HepG2 (cell line): ENCODE results near the gene MAN1A1. TPM values are rescaled to one million over a fixed set of nuclear protein-coding genes. Genes with fewer than 3 reads are reported as not detected.

Source experiments
- AHDC1 ChIP-seq: sonication (generic); formaldehyde crosslinking; IDR thresholded peaks from 2 replicates; pipeline ENCODE4 v1.5.1; 2020; ENCODE audit warnings: mild to moderate bottlenecking, missing genetic modification reagents, borderline replicate concordance
- ARID5B ChIP-seq: IDR thresholded peaks from 2 replicates; pipeline ENCODE4 v1.4.0; 2020; ENCODE audit warnings: mild to moderate bottlenecking, missing genetic modification reagents
- REST ChIP-seq, 2 experiments: IDR thresholded peaks; 2 replicates each; pipeline ENCODE4 v1.6.1; 2011 to 2012; ENCODE audit warnings: low read length in 2 of 2, borderline replicate concordance in 1 of 2, low read depth in 1 of 2, mild to moderate bottlenecking in 1 of 2, moderate library complexity in 1 of 2
- SMAD9 ChIP-seq: sonication (generic); formaldehyde crosslinking; IDR thresholded peaks from 2 replicates; pipeline ENCODE4 v1.5.1; 2020; ENCODE audit warnings: mild to moderate bottlenecking, missing genetic modification reagents
- ZNF350 ChIP-seq: sonication (generic); formaldehyde crosslinking; IDR thresholded peaks from 2 replicates; pipeline ENCODE4 v1.4.0; 2020; ENCODE audit warnings: mild to moderate bottlenecking, low read depth, missing genetic modification reagents, borderline replicate concordance
- ZNF670 ChIP-seq: sonication (generic); formaldehyde crosslinking; IDR thresholded peaks from 2 replicates; pipeline ENCODE4 v1.8.0; 2022; ENCODE audit warnings: mild to moderate bottlenecking, missing genetic modification reagents, borderline replicate concordance
- ZNF709 ChIP-seq: sonication (generic); formaldehyde crosslinking; IDR thresholded peaks from 2 replicates; pipeline ENCODE4 v1.5.0; 2020; ENCODE audit warnings: mild to moderate bottlenecking, missing genetic modification reagents
- polyA plus RNA-seq, 8 experiments: library from polyadenylated mRNA; depleted of rRNA in 3 of 8; stranded (reverse) in 7 of 8; unstranded in 1 of 8; fragments of >200 nt; fragmentation: Illumina TruSeq in 4 of 8; extraction: Trizol in 4 of 8; gene quantifications; 2 replicates each; pipeline versions ENCODE4 v1.2.1 to v1.2.3, GENCODE V29; 2011 to 2016; ENCODE audit warnings: low read depth in 4 of 8, missing spikeins in 1 of 8, mixed read lengths in 1 of 8; ENCODE audit not compliant: insufficient read depth in 1 of 8
- total RNA-seq, 5 experiments: library from RNA; depleted of rRNA; stranded (reverse); fragments of >200 nt; fragmentation: Illumina TruSeq; extraction: Trizol; gene quantifications; 2 replicates each; pipeline ENCODE4 v1.2.3, GENCODE V29; 2016; ENCODE audit warnings: low read depth in 1 of 5

MAN1A1 gene
- total and polyA plus RNA-seq, 2 of the 13 experiments (the other 11 are each of a cell fraction or from before 2014, with no cell fraction given), result 156 to 236 TPM

GRCh38 chr6:119129968-119130484, 219.5 kb downstream of the MAN1A1 start (continued):
- peak in 1 of 2 experiments; percentile 32; a peak in 1 of 4 replicates for TF ChIP-seq REST (IDR thresholded peaks at IDR 0.05; ENCODE audit: borderline replicate concordance in 1 of 2, low read depth in 1 of 2, low read length in 2 of 2)
- peak; percentile 94; the same call in 1 of the 2 replicates for TF ChIP-seq AHDC1 (CRISPR knock-in tag)
- peak; percentile 65; the same call in 1 of the 2 replicates for TF ChIP-seq ZNF670 (CRISPR knock-in tag)
- no peak for TF ChIP-seq ZNF709 (CRISPR knock-in tag)
- peak; percentile 98 for TF ChIP-seq ARID5B
- no peak for TF ChIP-seq SMAD9 (CRISPR knock-in tag)
- no peak for TF ChIP-seq ZNF350 (CRISPR knock-in tag)
